Measurements from ENCODE around the gene GSTT2B.
"Not testable (repeated sequence)": the region's sequence is repeated elsewhere in the genome, so short reads cannot be mapped to it uniquely, and the experiment has no call there.

The GSTT2B gene

DNA sequence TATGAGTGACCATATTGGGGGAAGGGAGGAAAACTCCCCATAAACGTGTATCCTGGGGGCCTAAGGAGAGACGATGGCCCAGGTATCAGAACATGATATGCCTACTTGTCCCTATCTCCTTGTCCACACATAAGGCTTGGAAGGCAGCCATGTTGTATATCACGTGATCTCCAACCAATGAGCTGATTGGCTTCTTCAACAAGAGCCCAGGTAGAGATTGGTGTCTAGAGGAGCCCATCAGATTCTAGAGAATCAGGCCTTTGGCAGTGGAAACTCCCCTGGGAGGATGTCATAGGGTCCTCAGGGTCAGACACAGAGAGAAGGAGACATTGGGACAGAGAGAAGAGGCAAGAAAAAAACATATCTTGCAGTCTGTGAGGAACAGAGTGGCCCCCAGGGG, 13.6 kb downstream of the GSTT2B start:
- DNase-seq: not testable (repeated sequence)

GRCh38 chr22:23940166-23940565, 20.8 kb downstream of the GSTT2B start:
- not testable (repeated sequence) for DNase-seq

- no peak for DNase-seq
Observed at GRCh38 chr22:23939017-23939357, 22.0 kb downstream of the GSTT2B start.

DNA sequence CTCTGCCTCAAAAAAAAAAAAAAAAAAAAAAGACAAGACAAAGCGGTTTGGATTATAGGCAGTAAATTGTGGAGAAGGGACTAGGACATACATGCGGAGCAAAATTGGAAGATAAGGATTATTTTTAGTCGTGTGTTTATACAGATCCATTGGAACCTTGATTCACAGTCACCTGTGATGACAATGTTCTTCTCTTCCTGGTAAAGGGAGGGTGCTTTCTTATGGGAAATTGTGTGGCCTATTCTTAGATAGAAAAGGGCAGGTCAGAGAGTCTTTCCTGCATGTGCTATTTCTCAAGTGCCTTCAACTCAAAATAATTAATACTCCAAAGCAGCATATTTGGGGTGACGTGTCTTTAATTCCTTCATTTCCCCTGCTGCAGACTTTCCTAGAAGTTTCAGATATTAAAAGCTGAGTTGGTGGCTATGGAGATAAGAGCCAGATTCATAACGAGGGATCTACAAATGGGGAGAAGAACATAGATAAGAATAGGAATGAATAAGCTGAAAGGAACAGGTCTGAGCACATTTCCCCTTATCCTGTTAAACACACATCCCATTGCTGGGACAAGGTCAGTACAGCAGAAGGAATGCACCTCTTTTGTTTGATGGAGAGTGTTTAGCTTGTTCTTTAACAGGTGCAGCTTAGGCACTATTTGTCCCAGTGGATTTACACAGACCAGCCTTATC, 22.5 kb downstream of the GSTT2B start:
- DNase-seq: no peak

GRCh38 chr22:23926561-23926960, 34.4 kb downstream of the GSTT2B start:
- no peak for DNase-seq

GRCh38 chr22:23925020-23925606, 35.9 kb downstream of the GSTT2B start:
- no peak for DNase-seq

DNA sequence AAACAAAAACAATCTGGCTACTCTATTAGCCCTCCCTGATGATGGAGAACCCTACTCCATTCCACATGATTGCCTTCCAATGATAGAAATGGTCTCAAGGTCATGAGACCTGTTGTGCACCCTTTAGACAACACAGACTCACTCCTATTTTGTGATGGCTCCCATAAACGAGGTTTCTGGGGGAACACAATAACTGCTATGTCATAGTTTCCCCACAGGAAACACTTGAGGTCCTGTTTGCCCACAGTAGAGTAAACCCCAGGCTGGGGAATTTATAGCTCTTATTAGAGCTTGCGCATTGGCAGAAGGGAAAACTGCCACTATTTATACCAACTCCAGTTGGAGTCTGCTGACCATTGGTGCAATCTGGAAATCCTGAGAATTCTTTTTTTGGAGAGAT, 38.1 kb downstream of the GSTT2B start:
- DNase-seq: no peak

DNA sequence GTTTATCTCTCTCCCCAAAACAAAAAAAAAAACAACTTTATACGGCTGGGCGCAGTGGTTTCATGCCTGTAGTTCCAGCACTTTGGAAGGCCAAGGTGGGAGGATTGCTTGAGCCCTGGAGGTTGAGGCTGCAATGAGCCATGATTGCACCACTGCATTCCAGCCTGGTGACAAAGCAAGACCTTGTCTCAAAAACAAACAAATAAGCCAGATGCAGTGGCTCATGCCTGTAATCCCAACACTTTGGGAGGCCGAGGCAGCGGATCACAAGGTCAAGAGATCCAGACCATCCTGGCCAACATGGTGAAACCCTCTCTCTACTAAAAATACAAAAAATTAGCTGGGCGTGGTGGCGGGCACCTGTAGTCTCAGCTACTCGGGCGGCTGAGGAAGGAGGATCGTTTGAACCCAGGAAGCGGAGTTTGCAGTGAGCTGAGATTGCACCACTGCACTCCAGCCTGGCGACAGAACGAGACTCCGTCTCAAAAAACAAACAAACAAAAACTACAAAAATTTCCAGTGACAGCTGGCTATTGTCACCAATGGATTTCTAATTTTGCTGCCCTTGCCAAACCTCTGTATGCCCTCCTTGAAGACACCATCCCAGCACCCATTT, 39.3 kb downstream of the GSTT2B start:
- not testable (repeated sequence) for DNase-seq

- not testable (repeated sequence) for DNase-seq
Observed at GRCh38 chr22:23920267-23920611, 40.8 kb downstream of the GSTT2B start.

DNA sequence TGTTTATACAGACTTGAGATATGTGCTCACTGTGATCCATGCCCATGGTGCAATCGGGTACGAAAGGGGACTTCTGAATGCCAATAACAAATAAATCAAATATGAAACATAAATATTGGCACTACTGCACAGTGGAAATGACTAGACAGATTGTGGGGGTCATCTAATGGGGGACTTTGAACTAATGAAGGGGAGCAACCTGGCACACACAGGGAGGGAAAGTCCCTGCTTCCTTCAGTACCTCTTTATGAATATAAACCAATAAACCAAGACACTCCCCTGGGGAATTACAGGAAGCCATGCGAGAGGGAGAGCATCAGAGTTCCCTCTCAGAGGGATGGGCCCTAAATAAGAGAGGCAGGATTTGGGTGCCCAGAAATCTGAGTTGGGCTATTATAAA, 45.7 kb downstream of the GSTT2B start:
- DNase-seq: no peak

GRCh38 chr22:23913661-23914353, 47.2 kb downstream of the GSTT2B start:
- DNase-seq: peak; percentile 86 to 100 (median 98)

DNA sequence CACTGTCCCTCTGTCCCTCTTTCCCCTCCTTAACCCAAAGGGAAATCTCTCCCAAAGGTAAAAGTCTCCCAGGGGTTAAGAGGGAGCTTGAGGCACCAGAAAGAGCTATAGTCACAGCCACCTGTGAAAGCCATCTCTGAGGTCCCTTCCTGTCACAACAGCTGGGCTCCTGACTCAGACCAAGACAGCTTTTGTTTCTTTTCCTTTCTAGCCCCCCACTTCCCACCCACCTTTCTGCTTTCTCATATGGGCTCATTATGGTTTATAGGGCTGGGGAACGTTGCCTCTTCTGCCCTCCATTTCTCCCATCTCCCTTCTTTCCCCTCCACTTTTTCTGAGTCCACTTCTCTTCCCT, 47.7 kb downstream of the GSTT2B start:
- DNase-seq: no peak

DNA sequence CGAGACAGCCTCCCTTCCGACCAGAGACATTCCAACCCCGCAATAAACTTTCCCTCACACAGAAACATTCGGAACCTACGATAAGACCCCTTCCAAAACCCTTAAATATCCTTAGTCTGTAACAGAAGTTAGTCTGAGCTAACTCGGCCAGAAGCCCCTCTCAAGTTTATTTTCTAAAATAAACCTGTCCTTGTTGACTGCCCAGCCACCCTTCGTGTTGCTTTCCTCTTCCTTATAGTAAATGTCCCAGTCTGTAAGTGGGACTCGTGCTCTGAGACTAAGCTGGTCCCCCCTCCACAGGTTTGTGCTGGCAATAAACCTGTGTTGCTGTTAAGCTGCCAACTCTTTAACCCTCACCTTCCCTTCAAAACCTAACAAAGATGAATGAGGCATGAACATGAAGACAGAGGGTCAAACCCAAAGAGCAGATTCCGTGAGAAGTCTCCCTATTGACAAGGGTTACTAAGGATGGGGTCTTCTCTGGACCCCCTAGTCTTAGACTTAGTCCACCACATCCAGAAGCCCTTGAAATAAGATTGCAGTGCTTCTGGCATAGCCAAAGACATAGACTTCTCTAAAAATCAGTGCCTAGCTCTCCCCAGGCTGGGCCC, 48.6 kb downstream of the GSTT2B start:
- no peak for DNase-seq

DNA sequence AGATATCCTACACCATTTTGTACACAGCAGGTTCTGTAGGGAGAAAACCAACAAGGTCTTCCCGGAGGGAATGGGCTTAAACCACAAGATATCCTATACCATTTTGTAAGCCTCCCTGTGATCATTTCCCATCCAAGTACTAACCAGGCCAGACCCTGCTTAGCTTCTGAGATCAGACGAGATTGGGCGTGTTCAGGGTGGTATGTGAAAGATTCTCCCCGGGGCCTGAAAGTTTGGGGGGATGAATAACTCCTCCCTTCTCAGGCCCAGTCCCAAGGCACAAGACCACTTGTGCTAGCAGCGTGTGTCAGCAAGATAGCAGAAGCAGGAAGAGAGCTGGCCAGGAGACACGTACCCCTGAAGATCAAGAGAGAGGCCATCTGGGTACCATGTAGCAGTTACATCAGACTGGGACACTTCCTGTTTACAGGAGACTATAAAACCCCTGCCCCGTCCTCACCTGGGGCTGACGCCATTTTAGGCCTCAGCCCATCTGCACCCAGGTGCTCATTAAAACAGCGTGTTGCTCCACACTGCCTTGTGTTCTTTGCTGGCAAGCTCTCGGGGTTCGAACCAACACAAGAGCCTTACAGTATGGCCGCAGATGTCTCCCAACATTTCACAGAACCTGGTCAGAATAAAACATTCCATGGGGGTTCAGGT, 49.5 kb downstream of the GSTT2B start:
- no peak for DNase-seq

- no peak for DNase-seq
Observed at GRCh38 chr22:23910496-23911190, 50.4 kb downstream of the GSTT2B start.

GRCh38 chr22:23909296-23909898, 51.6 kb downstream of the GSTT2B start:
- DNase-seq: no peak

- no peak for DNase-seq
Observed at GRCh38 chr22:23908587-23909205, 52.3 kb downstream of the GSTT2B start.

DNA sequence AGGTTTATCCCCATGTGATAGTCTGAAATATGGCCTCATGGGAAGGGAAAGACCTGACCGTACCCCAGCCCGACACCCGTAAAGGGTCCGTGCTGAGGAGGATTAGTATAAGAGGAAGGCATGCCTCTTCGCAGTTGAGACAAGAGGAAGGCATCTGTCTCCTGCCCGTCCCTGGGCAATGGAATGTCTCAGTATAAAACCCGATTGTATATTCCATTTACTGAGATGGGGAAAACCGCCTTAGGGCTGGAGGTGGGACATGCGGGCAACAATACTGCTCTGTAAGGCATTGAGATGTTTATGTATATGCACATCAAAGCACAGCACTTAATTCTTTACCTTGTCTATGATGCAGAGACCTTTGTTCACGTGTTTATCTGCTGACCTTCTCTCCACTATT, 53.6 kb downstream of the GSTT2B start:
- not testable (repeated sequence) for DNase-seq
